GM21360 (cell line): ENCODE measurements around the gene MAGI1.
"Not testable (repeated sequence)": the region's sequence is repeated elsewhere in the genome, so short reads cannot be mapped to it uniquely, and the experiment has no call there.

Source experiments
- ATAC-seq: cut with Tn5 transposase; IDR thresholded peaks from one replicate; pipeline ENCODE4 v1.9.1; 2021; ENCODE audit warnings: mild to moderate bottlenecking, moderate library complexity; ENCODE audit not compliant: unreplicated experiment

Gene MAGI1

GRCh38 chr3:65557899-65558564, 480.7 kb downstream of the MAGI1 start:
- no peak for ATAC-seq

GRCh38 chr3:65556934-65557577, 481.7 kb downstream of the MAGI1 start:
- ATAC-seq = no peak

GRCh38 chr3:65552434-65552833, 486.3 kb downstream of the MAGI1 start:
- ATAC-seq = no peak

- no peak for ATAC-seq
Measured at GRCh38 chr3:65551945-65552344, 486.8 kb downstream of the MAGI1 start.

GRCh38 chr3:65550137-65550536, 488.6 kb downstream of the MAGI1 start:
- ATAC-seq = no peak

- no peak for ATAC-seq
Measured at GRCh38 chr3:65549626-65549959, 489.1 kb downstream of the MAGI1 start.

GRCh38 chr3:65548848-65549625, 489.7 kb downstream of the MAGI1 start:
- no peak for ATAC-seq

- no peak for ATAC-seq
Measured at GRCh38 chr3:65545429-65545828, 493.3 kb downstream of the MAGI1 start.

GRCh38 chr3:65543391-65543790, 495.3 kb downstream of the MAGI1 start:
- ATAC-seq = not testable (repeated sequence)

GRCh38 chr3:65540666-65541065, 498.1 kb downstream of the MAGI1 start:
- ATAC-seq = no peak

GRCh38 chr3:65539616-65540015, 499.1 kb downstream of the MAGI1 start:
- ATAC-seq = no peak

GRCh38 chr3:65538101-65538500, 500.6 kb downstream of the MAGI1 start:
- no peak for ATAC-seq

- ATAC-seq = no peak
Measured at GRCh38 chr3:65537109-65537508, 501.6 kb downstream of the MAGI1 start.

- ATAC-seq = no peak
Measured at GRCh38 chr3:65535260-65535659, 503.5 kb downstream of the MAGI1 start.

GRCh38 chr3:65534805-65535204, 503.9 kb downstream of the MAGI1 start:
- ATAC-seq = no peak

- no peak for ATAC-seq
Measured at GRCh38 chr3:65532749-65533148, 506.0 kb downstream of the MAGI1 start.

- no peak for ATAC-seq
Measured at GRCh38 chr3:65532215-65532614, 506.5 kb downstream of the MAGI1 start.

- no peak for ATAC-seq
Measured at GRCh38 chr3:65531499-65531898, 507.2 kb downstream of the MAGI1 start.

- ATAC-seq = no peak
Measured at GRCh38 chr3:65526656-65527055, 512.1 kb downstream of the MAGI1 start.

- ATAC-seq = no peak
Measured at GRCh38 chr3:65524584-65524983, 514.1 kb downstream of the MAGI1 start.

- ATAC-seq = no peak
Measured at GRCh38 chr3:65523878-65524277, 514.8 kb downstream of the MAGI1 start.

- no peak for ATAC-seq
Measured at GRCh38 chr3:65521032-65521431, 517.7 kb downstream of the MAGI1 start.
